HL-60 (cell line): ENCODE measurements around the gene CEP63.
A peak's percentile ranks its signal among the peaks of the same experiment; 100 is the strongest.

Source experiments
- DNase-seq, 2 experiments: peaks; one replicate each; pipeline ENCODE4 v3.0.0-alpha.2; 2010 to 2020; ENCODE audit warnings: low read depth in 1 of 2, low spot score in 1 of 2
- H3K27ac ChIP-seq: fragments of 250-450 bp; sonication (Bioruptor Pico); replicated peaks from 2 replicates; pipeline ENCODE4 v1.5.1; 2020; ENCODE audit warnings: mild to moderate bottlenecking, moderate library complexity
- H3K27me3 ChIP-seq: fragments of 250-450 bp; sonication (Bioruptor Pico); 2 replicates; pipeline ENCODE4 v1.5.1; 2021; ENCODE audit warnings: mild to moderate bottlenecking, moderate library complexity; ENCODE audit not compliant: insufficient read depth, poor library complexity, severe bottlenecking
- H3K4me3 ChIP-seq: replicated peaks from 2 replicates; pipeline ENCODE4 v1.5.1; 2011; ENCODE audit warnings: mild to moderate bottlenecking, control low read depth, low read length; ENCODE audit not compliant: insufficient read depth
- CTCF ChIP-seq: IDR thresholded peaks from one replicate; pipeline ENCODE4 v1.5.1; 2011; ENCODE audit warnings: low read length, control low read depth, inconsistent platforms; ENCODE audit not compliant: insufficient read depth
- GABPA ChIP-seq: IDR thresholded peaks from 2 replicates; pipeline ENCODE4 v1.6.1; 2012; ENCODE audit warnings: low read depth
- POLR2AphosphoS5 ChIP-seq: IDR thresholded peaks from 2 replicates; pipeline ENCODE4 v1.6.1; 2012; ENCODE audit warnings: low read depth
- REST ChIP-seq: IDR thresholded peaks from 2 replicates; pipeline ENCODE4 v1.6.1; 2012; ENCODE audit warnings: low read depth; ENCODE audit not compliant: insufficient replicate concordance
- SPI1 ChIP-seq: IDR thresholded peaks from 2 replicates; pipeline ENCODE4 v1.6.1; 2012; ENCODE audit warnings: low read depth, mild to moderate bottlenecking, borderline replicate concordance

Gene CEP63

GRCh38 chr3:134486577-134487041 lies 752 bp downstream of the CEP63 start:
- Histone ChIP-seq H3K27ac (peak overlapping the region; percentile 99), H3K4me3 (peak overlapping the region; percentile 78), H3K27me3 (no peaks in the 10 kb centered on the region)
- TF ChIP-seq SPI1: no peak
- no peak for TF ChIP-seq CTCF
- TF ChIP-seq REST: no peak
- no peak for TF ChIP-seq POLR2AphosphoS5
- TF ChIP-seq GABPA: no peak
- DNase-seq: peak in 1 of 2 experiments; percentile 31

GRCh38 chr3:134487406-134487805 lies 1.5 kb downstream of the CEP63 start:
- peak; percentile 34 to 41 for DNase-seq
- Histone ChIP-seq H3K4me3 (peak overlapping the region; percentile 78), H3K27ac (peak overlapping the region; percentile 99), H3K27me3 (no peaks in the 10 kb centered on the region)
- TF ChIP-seq SPI1: peak; percentile 36; the same call in 1 of the 2 replicates
- TF ChIP-seq REST: no peak

- no peak overlapping the region for H3K4me3 ChIP-seq
- DNase-seq: peak; percentile 40 to 46
- TF ChIP-seq REST: no peak
- no peaks in the 10 kb centered on the region for H3K27me3 ChIP-seq
- H3K27ac ChIP-seq: no peak overlapping the region
Measured at GRCh38 chr3:134494495-134494894, 8.6 kb downstream of the CEP63 start.

- no peaks in the 10 kb centered on the region for H3K27me3 ChIP-seq
- no peak for DNase-seq
- H3K27ac ChIP-seq: no peak overlapping the region
- no peak overlapping the region for H3K4me3 ChIP-seq
- no peak for TF ChIP-seq CTCF
- no peak for TF ChIP-seq POLR2AphosphoS5
- TF ChIP-seq SPI1: no peak
- TF ChIP-seq REST: no peak
- no peak for TF ChIP-seq GABPA
Measured at GRCh38 chr3:134495980-134496379, 10.1 kb downstream of the CEP63 start.
